Activated gamma-delta T cell treated with Interleukin-2 at 50 U/mL for 16 hours (primary cell): ENCODE results near the gene EML5.

ENCODE experiments used
- DNase-seq: peaks from one replicate; pipeline ENCODE4 v3.0.0-alpha.2; 2020

Gene EML5

DNA sequence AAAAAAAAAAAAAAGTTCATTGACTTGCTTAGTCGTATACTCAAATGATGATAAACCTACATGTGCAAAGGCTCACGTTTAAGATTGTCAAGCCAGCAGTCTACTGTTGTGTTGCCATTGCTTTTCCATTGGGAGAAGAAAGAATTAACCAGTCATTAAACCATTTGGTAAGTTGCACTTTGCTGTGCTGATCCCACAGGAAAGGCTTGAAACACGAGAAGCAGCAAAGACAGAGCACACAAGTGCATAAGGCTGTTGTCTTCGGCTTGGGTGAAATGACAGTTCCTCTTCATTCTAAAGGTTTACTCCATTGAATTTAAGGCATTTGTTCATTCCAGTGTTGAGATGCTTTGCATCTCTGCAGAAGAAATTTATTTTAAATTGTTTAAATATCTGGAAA lies 179.8 kb downstream of the EML5 start:
- DNase-seq: no peak

DNA sequence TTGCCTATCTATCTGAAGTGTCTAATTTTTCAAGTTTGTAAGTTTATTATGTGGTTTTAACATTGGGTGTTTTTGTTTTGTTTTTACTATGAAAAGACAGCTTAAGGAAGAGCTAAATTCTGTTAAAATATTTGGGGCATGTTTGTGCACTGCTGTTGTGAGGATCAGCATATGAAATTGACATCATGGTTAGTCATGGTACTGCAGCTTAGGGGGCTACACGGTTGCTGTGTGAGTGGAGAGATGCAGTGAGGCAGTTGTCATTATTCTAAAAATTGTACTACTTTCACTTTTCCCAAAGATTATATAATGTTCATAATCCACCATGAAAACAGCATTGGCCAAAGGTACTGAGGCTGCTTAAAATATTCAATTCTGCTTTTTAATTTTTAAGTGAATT lies 180.9 kb downstream of the EML5 start:
- no peak for DNase-seq

DNA sequence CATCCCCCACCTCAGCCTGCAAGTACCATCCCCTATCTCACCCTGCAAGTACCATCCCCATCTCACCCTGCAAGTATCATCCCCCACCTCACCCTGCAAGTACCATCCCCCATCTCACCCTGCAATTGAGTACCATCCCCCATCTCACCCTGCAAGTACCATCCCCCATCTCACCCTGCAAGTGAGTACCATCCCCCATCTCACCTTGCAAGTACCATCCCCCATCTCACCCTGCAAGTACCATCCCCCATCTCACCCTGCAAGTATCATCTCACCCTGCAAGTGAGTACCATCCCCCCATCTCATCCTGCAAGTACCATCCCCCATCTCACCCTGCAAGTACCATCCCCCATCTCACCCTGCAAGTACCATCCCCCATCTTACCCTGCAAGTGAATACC lies 184.9 kb downstream of the EML5 start:
- DNase-seq: no peak

DNA sequence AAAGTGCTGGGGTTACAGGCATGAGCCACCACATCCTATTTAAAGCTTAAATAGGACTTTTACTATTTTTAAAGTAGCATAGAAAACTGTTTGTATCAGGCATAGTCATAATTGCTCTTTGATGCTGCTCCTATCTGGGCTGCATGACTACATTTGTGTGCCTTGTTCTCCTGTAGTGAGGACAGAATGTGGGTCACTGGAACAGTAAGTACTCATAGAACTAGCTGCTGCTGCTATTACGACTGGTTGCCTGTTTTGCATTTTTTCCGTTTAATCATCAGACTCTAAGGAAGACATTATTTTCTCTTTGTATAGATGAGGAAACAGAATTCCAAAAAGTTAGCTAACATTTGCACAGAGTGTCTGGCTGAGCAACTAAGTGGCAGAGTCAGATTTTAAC lies 187.2 kb downstream of the EML5 start:
- no peak for DNase-seq

DNA sequence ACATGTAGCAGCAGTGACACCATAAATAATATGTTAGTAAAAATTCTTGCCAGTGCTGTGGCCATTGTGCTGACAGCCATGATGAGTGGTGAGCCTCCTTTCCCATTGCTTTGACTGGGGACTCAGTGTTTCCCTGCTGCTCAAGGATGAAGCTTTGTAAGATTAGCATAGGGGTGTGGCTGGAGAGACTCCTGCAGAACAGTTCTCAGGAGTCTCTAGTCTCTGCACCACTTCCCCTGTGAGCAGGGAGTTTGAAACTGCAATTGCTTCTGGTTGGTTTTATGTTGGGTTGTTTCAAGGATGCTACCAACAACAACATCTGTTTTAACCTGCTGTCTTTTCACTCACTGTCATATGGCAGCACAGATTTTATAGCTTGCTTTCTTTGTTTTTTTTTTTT lies 188.5 kb downstream of the EML5 start:
- DNase-seq: no peak

DNA sequence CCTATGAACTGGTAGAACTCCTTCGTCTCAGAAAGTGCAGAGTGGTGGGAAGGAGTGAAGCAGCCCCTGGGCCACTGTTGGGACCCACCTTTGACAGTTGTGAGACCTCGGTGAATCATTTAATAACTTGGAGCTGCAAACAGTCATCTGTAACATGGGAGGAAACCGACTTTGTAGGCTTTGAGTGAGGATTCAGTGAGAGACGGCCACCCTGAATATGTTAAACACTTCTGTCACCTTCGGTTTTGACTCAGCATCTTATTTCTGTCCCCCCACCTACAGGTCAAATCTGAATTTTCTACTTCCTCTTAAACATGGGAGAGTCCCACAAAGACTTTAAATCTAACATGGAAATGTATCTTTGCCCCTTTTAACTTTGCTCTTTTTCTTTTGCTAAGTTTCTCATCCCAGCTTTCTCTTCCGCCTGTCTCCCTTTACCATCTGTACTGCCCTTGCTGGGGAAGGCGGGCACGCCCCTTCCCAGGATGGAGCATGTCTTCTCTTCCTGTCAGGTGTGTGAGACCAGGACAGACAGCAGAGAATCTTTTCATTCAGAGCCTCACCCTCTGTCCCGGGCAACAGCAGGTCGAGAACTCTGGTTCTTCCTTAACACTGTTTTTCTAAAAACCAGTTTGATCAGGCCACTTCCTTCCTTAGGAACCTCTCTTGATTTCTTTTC lies 192.9 kb downstream of the EML5 start:
- DNase-seq: no peak

DNA sequence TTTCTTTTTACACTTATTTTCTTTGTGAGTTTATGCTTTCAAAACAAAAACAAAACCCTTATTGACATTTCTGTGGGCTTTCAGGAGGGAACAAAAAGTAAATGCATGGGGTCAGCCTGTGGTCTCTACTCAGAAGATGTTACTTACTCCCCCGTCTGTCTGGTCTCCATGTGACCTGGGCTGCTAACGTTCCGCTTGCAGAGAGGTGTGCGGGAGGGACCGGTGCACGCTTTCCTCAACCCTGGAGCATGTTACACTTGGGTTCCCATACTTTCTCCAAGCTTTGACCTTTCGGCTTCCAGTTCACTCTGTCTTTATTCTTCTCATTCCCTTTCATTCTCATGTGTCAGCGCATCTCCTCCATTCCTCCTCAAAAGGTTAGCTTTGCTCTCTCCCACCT lies 193.4 kb downstream of the EML5 start:
- no peak for DNase-seq

DNA sequence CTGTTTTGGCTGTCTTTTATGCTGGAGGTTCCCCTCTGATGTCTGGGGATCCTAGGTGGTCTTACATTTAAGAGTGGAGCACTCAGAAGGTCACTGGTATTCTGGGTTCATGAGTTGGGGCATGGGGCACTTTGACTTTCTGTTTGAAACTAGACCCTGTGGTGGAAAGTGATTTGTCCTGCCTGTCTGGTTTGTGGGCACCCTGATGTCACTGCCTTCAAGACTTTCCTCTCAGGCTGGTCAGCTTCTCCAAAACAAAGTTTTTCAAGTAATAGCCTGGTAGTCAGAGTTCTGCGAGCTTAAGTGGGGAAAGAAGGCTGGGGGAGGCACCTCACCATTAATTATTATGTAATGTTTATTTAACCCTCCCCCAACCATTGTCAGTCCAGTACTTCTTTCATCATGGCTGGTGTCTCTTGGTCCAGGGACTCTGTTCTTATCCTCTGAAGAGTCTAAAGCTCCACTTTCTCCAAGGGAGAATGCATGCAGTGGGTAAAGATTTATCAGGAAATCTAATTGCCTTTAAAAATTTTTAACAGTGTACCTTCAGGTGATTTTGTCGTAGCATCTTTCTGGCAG lies 194.6 kb downstream of the EML5 start:
- no peak for DNase-seq

DNA sequence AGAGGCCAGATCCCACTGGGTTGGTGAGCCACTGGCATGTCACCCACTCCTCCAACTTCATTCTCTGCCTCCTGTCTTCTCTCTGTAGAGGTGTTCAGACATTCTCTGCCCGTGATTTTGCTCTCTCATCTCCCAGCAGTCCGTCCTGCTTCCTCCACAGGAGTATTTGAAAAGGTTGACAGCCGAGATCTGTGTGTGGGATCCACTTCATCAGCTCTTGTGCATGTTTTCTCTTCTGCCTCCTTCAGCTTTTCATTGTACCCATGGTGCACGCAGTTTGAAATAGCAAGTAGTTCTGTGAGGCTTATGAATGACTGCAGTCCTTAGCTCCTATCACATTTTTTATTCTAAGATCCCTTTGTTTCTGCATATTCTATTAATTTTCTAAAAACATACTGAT lies 195.2 kb downstream of the EML5 start:
- no peak for DNase-seq

DNA sequence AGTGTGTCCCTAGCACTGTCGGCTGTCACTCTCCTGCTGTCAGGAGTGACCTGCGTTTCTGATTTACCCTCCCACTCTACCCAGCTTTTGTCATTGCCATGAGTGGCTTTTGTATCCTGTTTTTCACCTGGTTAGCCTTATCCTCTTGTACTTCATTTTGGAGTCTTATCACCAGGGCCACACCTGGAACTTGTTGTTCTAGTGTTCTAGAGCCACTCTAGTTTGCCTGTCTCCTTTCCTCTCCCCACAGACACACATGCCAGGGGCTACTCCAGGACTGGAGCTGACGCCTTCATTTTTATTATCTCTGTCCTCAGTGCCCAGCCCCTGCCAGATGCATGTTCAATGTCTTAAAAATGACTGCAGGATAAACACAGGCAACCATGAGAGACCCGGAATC lies 195.7 kb downstream of the EML5 start:
- no peak for DNase-seq

DNA sequence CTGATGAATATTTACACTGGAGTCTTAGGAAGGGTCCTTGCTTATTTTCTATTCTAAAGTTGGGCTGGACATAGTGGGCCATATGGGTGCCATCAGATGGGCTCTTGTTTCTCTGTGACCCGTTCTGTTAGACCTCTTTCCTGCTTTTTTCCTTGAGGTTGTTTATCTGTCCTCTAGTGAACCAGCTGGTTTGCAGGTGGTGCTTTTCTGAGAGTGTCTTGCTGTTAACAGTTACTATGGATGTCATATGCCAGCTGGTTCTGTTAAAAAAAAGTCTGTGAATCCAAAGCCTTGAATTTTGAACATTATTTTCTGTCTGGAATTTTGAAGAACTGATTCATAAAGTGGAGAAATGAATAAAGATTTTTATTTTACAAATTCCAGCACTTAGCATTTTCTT lies 200.7 kb downstream of the EML5 start:
- no peak for DNase-seq

DNA sequence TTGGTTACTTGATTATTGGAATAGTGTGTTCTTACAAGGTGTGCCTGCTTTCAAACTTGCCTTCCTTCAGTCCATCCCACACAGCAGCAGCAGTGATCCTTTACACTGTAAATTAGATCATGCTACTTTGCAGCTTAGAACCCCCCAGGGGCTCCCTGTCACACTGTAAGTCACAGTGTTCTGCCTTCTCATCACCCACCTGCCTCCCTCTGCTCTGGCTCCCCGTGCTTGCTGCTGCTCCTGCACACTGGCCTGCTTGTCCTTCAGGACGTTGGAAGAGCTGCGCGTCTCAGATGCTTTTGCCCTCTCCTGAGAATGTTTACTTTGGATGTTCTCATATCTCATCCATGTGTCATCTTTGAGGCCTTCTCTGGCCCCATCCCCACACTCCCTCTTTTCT lies 202.6 kb downstream of the EML5 start:
- DNase-seq: no peak

DNA sequence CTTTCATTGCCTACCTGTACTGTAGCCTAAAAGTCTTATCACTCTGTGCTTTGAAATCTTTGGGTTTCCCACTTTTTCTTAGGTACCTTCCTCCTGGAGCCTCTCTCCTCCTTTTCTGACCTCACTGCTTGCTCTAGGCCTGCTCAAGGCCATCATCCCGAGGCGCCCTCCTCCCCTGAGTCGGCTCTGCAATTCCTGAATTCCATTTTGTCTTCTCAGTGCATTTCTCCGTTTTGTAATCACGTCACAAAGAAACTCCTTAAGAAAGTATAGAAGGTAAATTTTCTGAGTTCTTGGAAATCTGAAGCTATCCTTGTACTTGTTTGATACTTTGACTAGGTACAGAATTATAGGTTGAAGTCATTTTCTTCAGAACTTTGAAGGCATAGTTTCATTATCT lies 204.7 kb downstream of the EML5 start:
- DNase-seq: no peak

DNA sequence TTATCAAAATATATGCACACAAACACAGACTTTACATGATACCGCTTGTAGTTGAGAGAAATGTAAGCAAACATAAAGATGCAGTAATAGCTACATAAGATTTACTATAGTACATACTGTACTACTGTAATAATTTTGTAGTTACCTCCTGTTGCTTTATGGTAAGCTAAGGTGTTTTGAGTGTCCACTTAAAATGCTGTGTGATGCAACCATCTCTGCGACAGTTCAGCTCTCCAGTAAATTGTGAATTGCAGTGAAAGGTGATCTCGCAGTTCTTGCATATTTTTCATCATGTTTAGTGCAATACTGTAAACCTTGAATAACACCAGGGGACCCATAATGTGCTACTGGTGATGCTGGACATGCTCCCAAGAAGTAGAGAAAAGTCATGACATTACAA lies 208.3 kb downstream of the EML5 start:
- no peak for DNase-seq

DNA sequence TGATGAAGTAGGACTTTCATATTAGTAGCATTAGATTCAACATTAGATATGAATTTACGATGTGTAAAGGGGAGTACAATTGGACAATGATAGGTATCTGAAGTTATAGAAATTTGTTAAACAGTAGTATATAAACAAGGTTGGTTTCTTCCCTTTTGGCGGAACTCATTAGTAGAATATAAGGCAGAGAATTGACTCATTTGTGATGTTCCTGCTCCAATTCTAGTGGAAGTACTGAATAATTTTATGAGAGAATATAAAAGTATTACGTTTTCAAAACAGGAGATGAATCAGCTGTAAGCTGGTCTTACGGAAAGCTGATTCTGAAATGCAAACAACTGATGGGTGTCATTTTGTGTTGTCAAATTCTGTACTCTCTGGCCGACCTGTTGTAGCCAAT lies 216.5 kb downstream of the EML5 start:
- DNase-seq: no peak

DNA sequence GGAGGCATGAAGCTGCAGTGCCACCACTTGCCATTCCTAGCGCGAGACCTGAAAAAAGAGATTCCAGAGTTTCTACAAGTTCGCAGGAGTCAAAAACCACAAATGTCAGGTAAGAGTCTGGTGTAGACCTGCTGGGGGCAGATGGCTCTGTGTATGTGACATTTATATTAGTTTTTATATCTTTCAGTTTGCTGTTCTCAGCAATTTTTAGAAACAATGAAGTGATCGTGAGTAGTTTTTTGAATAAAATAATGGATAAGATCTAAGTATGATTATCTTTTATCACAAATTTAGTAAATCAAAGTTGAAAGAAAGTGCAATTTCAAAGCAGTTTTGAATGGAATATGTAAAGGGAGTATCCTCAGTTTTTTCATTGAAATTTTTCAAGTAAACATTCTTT lies 220.6 kb downstream of the EML5 start:
- DNase-seq: no peak

DNA sequence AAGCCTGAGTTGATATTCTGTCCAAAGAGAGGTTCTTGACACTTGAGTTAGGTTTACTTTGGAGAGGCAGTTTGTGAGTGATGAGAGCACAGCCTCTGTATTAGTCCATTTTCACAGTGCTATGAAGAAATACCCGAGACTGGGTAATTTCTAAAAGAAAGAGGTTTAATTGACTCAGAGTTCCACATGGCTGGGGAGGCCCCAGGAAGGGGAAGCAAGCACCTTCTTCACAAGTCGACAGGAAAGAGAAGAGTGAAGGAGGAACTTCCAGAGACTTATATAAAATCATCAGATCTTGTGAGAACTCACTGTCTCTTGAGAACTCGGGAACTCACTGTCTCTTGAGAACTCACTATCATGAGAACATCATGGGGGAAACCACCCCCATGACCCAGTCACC lies 224.6 kb downstream of the EML5 start:
- no peak for DNase-seq

DNA sequence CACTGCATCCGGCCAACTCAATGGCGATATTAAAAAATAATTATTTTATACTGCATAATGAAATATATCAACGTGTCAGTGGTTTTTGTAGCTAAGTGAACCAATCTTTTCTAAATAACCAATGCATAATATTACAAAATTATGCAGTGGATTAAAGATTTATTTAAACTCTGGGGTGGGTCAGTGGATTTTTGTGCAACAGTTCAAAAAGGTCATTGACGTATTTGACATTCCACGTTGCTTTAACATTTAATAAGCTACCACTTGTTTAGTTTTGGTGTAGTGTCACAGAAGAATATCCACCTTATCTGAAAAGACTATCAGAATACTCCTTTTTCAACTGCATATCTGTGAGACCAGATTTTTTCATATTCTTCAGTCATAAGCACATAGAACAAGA lies 227.3 kb downstream of the EML5 start:
- DNase-seq: no peak

DNA sequence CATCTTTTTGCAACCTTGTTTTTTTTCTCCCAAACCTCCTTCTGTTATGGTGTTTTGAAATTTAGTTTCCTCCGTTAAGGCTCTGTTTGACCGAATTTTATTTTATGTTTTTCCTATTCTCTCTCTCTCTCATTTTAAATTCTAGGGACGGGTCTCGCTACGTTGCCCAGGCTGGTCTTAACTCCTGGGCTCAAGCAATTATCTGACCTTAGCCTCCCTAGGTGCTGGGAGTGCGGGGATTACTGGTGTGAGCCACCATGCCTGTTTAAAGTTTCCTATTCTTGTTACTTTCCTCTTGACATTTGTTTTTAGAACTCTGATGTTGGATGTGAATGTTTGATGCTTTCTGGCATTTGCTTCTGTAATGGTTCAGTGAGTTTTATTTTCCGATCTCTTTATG lies 228.9 kb downstream of the EML5 start:
- DNase-seq: no peak

DNA sequence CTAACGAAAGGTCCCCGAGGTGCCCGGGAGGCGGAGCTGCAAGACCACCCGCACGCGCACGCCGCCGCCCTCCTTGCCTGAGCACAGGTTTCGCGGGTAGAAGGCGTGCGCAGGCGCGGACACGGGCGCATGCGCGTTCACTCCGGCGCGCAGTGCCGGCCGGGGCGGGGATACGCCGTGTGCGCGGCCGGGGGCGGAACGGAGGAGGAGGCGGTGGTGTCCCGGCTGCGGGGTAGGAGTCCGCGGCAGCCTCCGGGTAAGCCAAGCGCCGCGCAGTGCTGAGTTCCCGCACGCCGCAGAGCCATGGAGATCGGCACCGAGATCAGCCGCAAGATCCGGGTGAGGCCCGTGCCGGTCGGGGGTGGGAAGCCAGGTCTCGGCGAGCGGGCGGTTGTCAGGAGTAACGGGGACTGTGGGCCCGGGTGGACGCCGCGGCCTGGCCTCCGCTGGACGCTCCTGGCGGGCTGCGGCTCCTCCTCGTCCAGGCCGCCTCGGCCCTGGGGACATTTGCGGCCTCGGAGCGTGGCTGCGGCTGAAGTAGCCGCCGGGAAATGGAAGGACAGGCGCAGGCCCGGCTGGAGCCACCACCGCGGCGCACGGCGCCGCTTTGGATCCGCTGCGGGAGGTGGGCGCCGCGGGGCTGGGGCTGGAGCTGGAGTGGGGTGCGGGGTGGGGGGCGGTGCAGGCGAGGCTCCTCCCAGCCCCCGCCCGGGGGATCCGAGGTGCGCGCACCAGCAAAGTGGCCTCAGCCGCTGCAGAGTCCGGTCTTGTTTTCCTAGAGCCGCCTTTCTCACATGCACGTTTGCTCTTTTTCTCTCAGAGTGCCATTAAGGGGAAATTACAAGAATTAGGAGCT lies 229.7 kb downstream of the EML5 start, which contains the start of gene ZC3H14:
ZC3H14 (plus strand) TSS at position 207 of the 856 bp plus-strand sequence; CDS start at position 304, 97 bp downstream.
- peak; percentile 82 for DNase-seq

DNA sequence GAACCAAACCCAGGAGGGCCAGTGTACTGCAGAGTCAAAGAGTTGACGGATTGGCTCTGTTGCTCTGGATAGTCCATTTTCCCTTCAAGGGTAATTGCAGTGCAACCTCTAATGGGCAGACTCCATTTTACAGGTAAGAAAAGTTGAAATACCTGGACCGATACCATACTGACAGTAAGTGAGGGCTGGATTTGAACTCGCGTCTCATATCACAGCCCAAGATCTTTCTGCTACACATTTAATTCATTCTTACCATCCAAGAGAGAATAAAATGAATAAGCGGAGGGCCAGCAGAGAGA lies 230.3 kb downstream of the EML5 start:
- DNase-seq: no peak
